ENCODE data around the gene ZFAND3. TPM values are rescaled to one million over a fixed set of nuclear protein-coding genes. Genes with fewer than 3 reads are reported as not detected.

Gene ZFAND3
- total and polyA plus RNA-seq, 8 donors, result 65.9 to 125 (median 118) TPM

GRCh38 chr6:38171997-38172738 lies 352.6 kb downstream of the ZFAND3 start:
- Histone ChIP-seq H3K4me1 (no peaks in the 10 kb centered on the region), H3K36me3 (peaks cover 0 to 24% of the 10 kb centered on the region in 2 donors), H3K4me3 (no peak overlapping the region), H3K27ac (no peak overlapping the region), H3K27me3 (no peaks in the 10 kb centered on the region), H3K9me3 (no peaks in the 10 kb centered on the region)
- intact Hi-C loops (cut with DNase I), result no loop called here
- TF ChIP-seq CTCF (IDR thresholded peaks at IDR 0.05), result no peak
- no peak for DNase-seq
- ATAC-seq, result no peak

GRCh38 chr6:38172739-38173410 lies 353.3 kb downstream of the ZFAND3 start:
- intact Hi-C loops (cut with DNase I), result no loop called here
- no peaks in the 10 kb centered on the region for H3K9me3 ChIP-seq
- DNase-seq (no peak), ATAC-seq (no peak)
- no peaks in the 10 kb centered on the region for H3K27me3 ChIP-seq
- no peak overlapping the region for H3K27ac ChIP-seq
- H3K36me3 ChIP-seq, result peaks cover 0 to 24% of the 10 kb centered on the region in 2 donors
- H3K4me1 ChIP-seq, result no peaks in the 10 kb centered on the region
- H3K4me3 ChIP-seq, result no peak overlapping the region
- no peak for TF ChIP-seq CTCF (IDR thresholded peaks at IDR 0.05)

GRCh38 chr6:38173909-38174308 lies 354.4 kb downstream of the ZFAND3 start:
- H3K4me1 ChIP-seq, result no peaks in the 10 kb centered on the region
- intact Hi-C loops (cut with DNase I), result no loop called here
- peaks cover 0 to 24% of the 10 kb centered on the region in 2 donors for H3K36me3 ChIP-seq
- ATAC-seq (no peak), DNase-seq (no peak)
- H3K27me3 ChIP-seq, result no peaks in the 10 kb centered on the region
- no peak for TF ChIP-seq CTCF (IDR thresholded peaks at IDR 0.05)
- H3K27ac ChIP-seq, result no peak overlapping the region
- no peaks in the 10 kb centered on the region for H3K9me3 ChIP-seq
- no peak overlapping the region for H3K4me3 ChIP-seq

- TF ChIP-seq CTCF (IDR thresholded peaks at IDR 0.05), result no peak
- H3K27ac ChIP-seq, result no peak overlapping the region
- H3K4me3 ChIP-seq, result no peak overlapping the region
- peaks cover 0 to 24% of the 10 kb centered on the region in 2 donors for H3K36me3 ChIP-seq
- H3K4me1 ChIP-seq, result no peaks in the 10 kb centered on the region
- intact Hi-C loops (cut with DNase I), result no loop called here
- no peak for DNase-seq
- ATAC-seq, result no peak
- no peaks in the 10 kb centered on the region for H3K9me3 ChIP-seq
- no peaks in the 10 kb centered on the region for H3K27me3 ChIP-seq
These were observed 354.8 kb downstream of the ZFAND3 start for GRCh38 chr6:38174315-38174714.

GRCh38 chr6:38174806-38175495 lies 355.4 kb downstream of the ZFAND3 start:
- no peaks in the 10 kb centered on the region for H3K9me3 ChIP-seq
- TF ChIP-seq CTCF (IDR thresholded peaks at IDR 0.05), result no peak
- no peak overlapping the region for H3K4me3 ChIP-seq
- H3K27me3 ChIP-seq, result no peaks in the 10 kb centered on the region
- H3K27ac ChIP-seq, result no peak overlapping the region
- intact Hi-C loops (cut with DNase I), result no loop called here
- no peak for DNase-seq
- no peaks in the 10 kb centered on the region for H3K4me1 ChIP-seq
- peaks cover 0 to 24% of the 10 kb centered on the region in 2 donors for H3K36me3 ChIP-seq
- no peak for ATAC-seq
